GM12874 (cell line): ENCODE measurements around the gene SCRN2.

Source experiments
- CTCF ChIP-seq: IDR thresholded peaks from 2 replicates; pipeline ENCODE4 v1.5.1; 2011; ENCODE audit warnings: low read depth, mild to moderate bottlenecking, control low read depth, low read length, moderate library complexity; ENCODE audit not compliant: insufficient read depth

Gene SCRN2

GRCh38 chr17:47821031-47821423 is 20.0 kb downstream of the SCRN2 start:
- no peak for TF ChIP-seq CTCF

- no peak for TF ChIP-seq CTCF
Measured at GRCh38 chr17:47820033-47820789, 20.9 kb downstream of the SCRN2 start.

GRCh38 chr17:47819475-47819874 is 21.6 kb downstream of the SCRN2 start:
- TF ChIP-seq CTCF: no peak

- no peak for TF ChIP-seq CTCF
Measured at GRCh38 chr17:47818002-47818695, 22.9 kb downstream of the SCRN2 start.

GRCh38 chr17:47816947-47817346 is 24.1 kb downstream of the SCRN2 start:
- no peak for TF ChIP-seq CTCF

GRCh38 chr17:47816111-47816735 is 24.9 kb downstream of the SCRN2 start:
- no peak for TF ChIP-seq CTCF

GRCh38 chr17:47815106-47815918 is 25.8 kb downstream of the SCRN2 start:
- TF ChIP-seq CTCF: no peak
